Smooth muscle cell (in vitro differentiated cells): ENCODE data around the gene ENTHD1. TPM values are rescaled to one million over a fixed set of nuclear protein-coding genes. Genes with fewer than 3 reads are reported as not detected.

Experiments
- DNase-seq: peaks from one replicate; lab custom pipeline; 2025; ENCODE audit not compliant: unreplicated experiment; lab: John Stamatoyannopoulos, UW
- H2AFZ ChIP-seq: fragments of 200-600 bp; sonication (generic); 2 replicates; pipeline ENCODE4 v1.6.0; 2016; ENCODE audit warnings: antibody characterized with exemption, low read depth, mild to moderate bottlenecking
- H3F3A ChIP-seq: fragments of 200-600 bp; sonication (generic); 2 replicates; pipeline ENCODE4 v1.6.0; 2017; ENCODE audit warnings: antibody characterized with exemption, low read depth
- H3K27ac ChIP-seq: fragments of 200-600 bp; sonication (generic); 2 replicates; pipeline ENCODE4 v1.5.1; 2016; ENCODE audit warnings: low read depth, mild to moderate bottlenecking
- H3K27me3 ChIP-seq: fragments of 200-600 bp; sonication (generic); 2 replicates; pipeline ENCODE4 v1.6.1; 2016; ENCODE audit warnings: low read depth, mild to moderate bottlenecking
- H3K36me3 ChIP-seq: fragments of 200-600 bp; sonication (generic); 2 replicates; pipeline ENCODE4 v1.5.1; 2016; ENCODE audit warnings: low read depth
- H3K4me1 ChIP-seq: fragments of 200-600 bp; sonication (generic); 2 replicates; pipeline ENCODE4 v1.5.1; 2016; ENCODE audit warnings: low read depth
- H3K4me2 ChIP-seq: fragments of 200-600 bp; sonication (generic); 2 replicates; pipeline ENCODE4 v1.6.0; 2016; ENCODE audit warnings: mild to moderate bottlenecking
- H3K4me3 ChIP-seq: fragments of 200-600 bp; sonication (generic); 2 replicates; pipeline ENCODE4 v1.5.1; 2016; ENCODE audit warnings: mild to moderate bottlenecking
- H3K79me2 ChIP-seq: fragments of 200-600 bp; sonication (generic); 2 replicates; pipeline ENCODE4 v1.6.0; 2016; ENCODE audit warnings: low read depth, mild to moderate bottlenecking
- H3K9ac ChIP-seq: fragments of 200-600 bp; sonication (generic); 2 replicates; pipeline ENCODE4 v1.6.0; 2016; ENCODE audit warnings: low read depth
- H3K9me3 ChIP-seq: fragments of 200-600 bp; sonication (generic); replicated peaks from 2 replicates; pipeline ENCODE4 v1.5.1; 2016; ENCODE audit warnings: low read depth
- H4K20me1 ChIP-seq: fragments of 200-600 bp; sonication (generic); 2 replicates; pipeline ENCODE4 v1.6.0; 2016; ENCODE audit warnings: low read depth
- WGBS: methylation state at CpG from one replicate; pipeline ENCODE4 v1.1.7; 2016; ENCODE audit warnings: low lambda C conversion rate; 5-methylcytosine and 5-hydroxymethylcytosine counted together
- polyA plus RNA-seq: library from polyadenylated mRNA; unstranded; fragments of >200 nt; fragmentation: Nextera tagmentation; extraction: Ambion mirVana; gene quantifications from 2 replicates; pipeline ENCODE4 v1.2.1, GENCODE V29; 2016
- total RNA-seq: library from RNA; depleted of rRNA; stranded (reverse); fragments of >200 nt; gene quantifications from 2 replicates; pipeline ENCODE4 v1.2.3, GENCODE V29; 2014
- TF ChIP-seq, protein P1 (sequence below): fragments of 200-600 bp; sonication (generic); IDR thresholded peaks from 2 replicates; pipeline ENCODE4 v1.5.1; 2017; ENCODE audit warnings: borderline replicate concordance, mild to moderate bottlenecking, antibody characterized with exemption; ENCODE audit not compliant: insufficient read depth, poor library complexity, severe bottlenecking

ENTHD1 gene
- total and polyA plus RNA-seq, 2 experiments from 2014 or later, result not detected

- Histone ChIP-seq H3K9me3 (no peaks in the 10 kb centered on the region), H3K4me3 (no peak overlapping the region), H3K9ac (no peak overlapping the region), H3K36me3 (no peaks in the 10 kb centered on the region), H3F3A (no peaks in the 10 kb centered on the region), H3K4me2 (no peak overlapping the region), H3K4me1 (no peaks in the 10 kb centered on the region), H2AFZ (no peak overlapping the region), H3K27me3 (peaks cover 26% of the 10 kb centered on the region), H4K20me1 (no peaks in the 10 kb centered on the region), H3K27ac (no peak overlapping the region), H3K79me2 (no peaks in the 10 kb centered on the region)
- DNase-seq, result no peak
- TF ChIP-seq, protein P1, sequence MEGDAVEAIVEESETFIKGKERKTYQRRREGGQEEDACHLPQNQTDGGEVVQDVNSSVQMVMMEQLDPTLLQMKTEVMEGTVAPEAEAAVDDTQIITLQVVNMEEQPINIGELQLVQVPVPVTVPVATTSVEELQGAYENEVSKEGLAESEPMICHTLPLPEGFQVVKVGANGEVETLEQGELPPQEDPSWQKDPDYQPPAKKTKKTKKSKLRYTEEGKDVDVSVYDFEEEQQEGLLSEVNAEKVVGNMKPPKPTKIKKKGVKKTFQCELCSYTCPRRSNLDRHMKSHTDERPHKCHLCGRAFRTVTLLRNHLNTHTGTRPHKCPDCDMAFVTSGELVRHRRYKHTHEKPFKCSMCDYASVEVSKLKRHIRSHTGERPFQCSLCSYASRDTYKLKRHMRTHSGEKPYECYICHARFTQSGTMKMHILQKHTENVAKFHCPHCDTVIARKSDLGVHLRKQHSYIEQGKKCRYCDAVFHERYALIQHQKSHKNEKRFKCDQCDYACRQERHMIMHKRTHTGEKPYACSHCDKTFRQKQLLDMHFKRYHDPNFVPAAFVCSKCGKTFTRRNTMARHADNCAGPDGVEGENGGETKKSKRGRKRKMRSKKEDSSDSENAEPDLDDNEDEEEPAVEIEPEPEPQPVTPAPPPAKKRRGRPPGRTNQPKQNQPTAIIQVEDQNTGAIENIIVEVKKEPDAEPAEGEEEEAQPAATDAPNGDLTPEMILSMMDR, result no peak
- whole genome bisulfite sequencing, result 97% methylated on average over 2 of the region's 2 CpGs
Measured at GRCh38 chr22:39733191-39733590, 160.4 kb downstream of the ENTHD1 start.

DNA sequence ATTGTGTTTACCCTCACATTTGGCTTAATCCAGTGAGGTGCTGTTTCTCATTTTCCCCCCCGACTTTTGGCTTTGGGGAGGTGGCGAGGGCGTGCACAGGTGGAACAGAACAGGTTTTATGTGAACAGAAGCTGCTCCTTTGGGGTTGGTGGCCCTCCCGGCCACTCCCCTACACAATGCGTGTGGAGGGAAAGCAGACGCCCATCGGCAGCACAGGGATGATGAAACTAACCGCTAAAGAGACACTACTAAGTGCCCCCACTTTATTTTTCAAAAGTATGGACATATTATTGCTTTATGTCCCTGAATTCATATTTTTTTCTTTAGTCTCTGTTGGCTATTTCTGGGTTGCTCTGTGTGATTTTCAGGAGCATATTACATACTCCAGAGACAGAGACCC, 160.9 kb downstream of the ENTHD1 start:
- DNase-seq, result no peak
- Histone ChIP-seq H3K79me2 (no peaks in the 10 kb centered on the region), H3K27me3 (peaks cover 21% of the 10 kb centered on the region), H3K4me1 (no peaks in the 10 kb centered on the region), H3K4me2 (no peak overlapping the region), H4K20me1 (no peaks in the 10 kb centered on the region), H3K36me3 (no peaks in the 10 kb centered on the region), H2AFZ (no peak overlapping the region), H3K27ac (no peak overlapping the region), H3K9me3 (no peaks in the 10 kb centered on the region), H3F3A (no peaks in the 10 kb centered on the region), H3K9ac (no peak overlapping the region), H3K4me3 (no peak overlapping the region)
- 92% methylated on average over 8 of the region's 8 CpGs for WGBS
- TF ChIP-seq, protein P1, result no peak

DNA sequence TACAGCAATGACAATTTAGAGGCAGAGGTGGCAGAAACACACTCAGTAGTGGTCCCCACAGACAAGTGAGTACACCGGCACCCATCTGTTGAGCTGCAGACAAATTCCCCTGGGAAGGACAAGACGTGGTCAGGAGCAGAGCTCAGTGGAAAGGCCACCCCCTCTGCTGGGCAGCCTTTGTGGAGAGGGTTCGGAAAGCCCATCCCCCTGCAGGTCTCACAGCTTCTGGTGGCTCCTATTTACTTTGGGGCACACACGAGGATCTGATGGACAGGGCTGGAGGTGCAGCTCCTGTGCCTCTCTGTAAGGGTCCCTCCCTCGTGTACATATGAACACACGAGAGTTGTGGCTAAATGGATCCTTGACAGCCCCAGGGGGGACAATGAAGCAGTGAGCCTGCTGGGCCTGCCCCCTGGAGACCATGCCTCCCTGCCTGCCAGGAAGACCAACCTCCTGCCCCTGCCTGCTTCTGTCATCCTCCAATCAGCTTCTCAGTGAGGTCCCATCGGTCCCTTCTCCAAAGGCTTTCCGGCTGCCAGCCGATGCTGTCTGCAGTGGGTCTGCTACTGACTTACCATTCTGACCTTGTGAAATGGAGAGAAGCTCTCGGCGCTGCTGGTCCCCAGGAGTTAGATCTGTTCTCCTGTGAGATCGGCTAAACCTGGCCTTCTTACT, 161.5 kb downstream of the ENTHD1 start:
- no peak for DNase-seq
- Histone ChIP-seq H3K4me2 (no peak overlapping the region), H3K9me3 (no peaks in the 10 kb centered on the region), H3K27ac (no peak overlapping the region), H3K9ac (no peak overlapping the region), H3K4me3 (no peak overlapping the region), H4K20me1 (no peaks in the 10 kb centered on the region), H3K36me3 (no peaks in the 10 kb centered on the region), H3K27me3 (peaks cover 15% of the 10 kb centered on the region), H3K4me1 (no peaks in the 10 kb centered on the region), H3K79me2 (no peaks in the 10 kb centered on the region), H2AFZ (no peak overlapping the region), H3F3A (no peaks in the 10 kb centered on the region)
- TF ChIP-seq, protein P1, result no peak
- 78% methylated on average over 12 of the region's 12 CpGs for WGBS

DNA sequence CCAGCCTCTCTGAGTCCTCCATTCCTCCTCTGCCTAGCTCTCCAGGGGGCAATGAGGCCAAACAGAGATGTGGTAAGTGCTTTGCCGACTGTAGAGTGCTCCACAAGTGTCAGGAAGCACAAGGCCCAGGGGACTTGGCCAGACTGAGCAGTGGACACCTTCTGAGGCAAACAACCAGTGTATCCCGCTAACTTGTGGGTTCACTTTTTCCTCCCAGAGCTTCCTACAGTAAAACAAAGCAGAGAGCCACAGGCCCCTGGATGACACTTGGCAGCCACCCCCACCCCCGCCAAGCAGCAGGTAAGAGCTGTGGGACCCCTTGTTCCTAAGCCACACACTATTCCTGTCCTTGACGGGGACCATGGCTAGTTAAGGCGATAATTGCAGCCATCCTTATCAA, 162.1 kb downstream of the ENTHD1 start:
- Histone ChIP-seq H3K79me2 (no peaks in the 10 kb centered on the region), H3K9ac (no peak overlapping the region), H3K4me1 (no peaks in the 10 kb centered on the region), H2AFZ (no peak overlapping the region), H3K4me2 (no peak overlapping the region), H3K27ac (no peak overlapping the region), H3K9me3 (no peaks in the 10 kb centered on the region), H3F3A (no peaks in the 10 kb centered on the region), H3K27me3 (peaks cover 11% of the 10 kb centered on the region), H3K4me3 (no peak overlapping the region), H4K20me1 (no peaks in the 10 kb centered on the region), H3K36me3 (no peaks in the 10 kb centered on the region)
- no peak for DNase-seq
- TF ChIP-seq, protein P1, result no peak
- WGBS, result 90% methylated on average over 5 of the region's 5 CpGs
